Measurements from ENCODE around the gene TMPRSS13. TPM values are rescaled to one million over a fixed set of nuclear protein-coding genes. Genes with fewer than 3 reads are reported as not detected.
"Not testable (repeated sequence)": the region's sequence is repeated elsewhere in the genome, so short reads cannot be mapped to it uniquely, and the experiment has no call there.

Gene TMPRSS13
- 3.4 TPM for total RNA-seq
- 1 to 10 TPM in 2 of 4 donors, under 1 TPM in 2; 0.57 to 1.4 (median 1.1) TPM for polyA plus RNA-seq

GRCh38 chr11:117929142-117929915, at the start of gene TMPRSS13:
Gene TMPRSS13, minus strand, starts transcription at chr11:117929402. Its CDS starts 95 bp downstream, at chr11:117929307.
- Mint-ChIP-seq H3K27me3 (no peaks in the 10 kb centered on the region), H3K9me3 (no peaks in the 10 kb centered on the region), H3K36me3 (no peaks in the 10 kb centered on the region), H3K4me1 (peaks cover 13 to 53% (median 27%) of the 10 kb centered on the region in 4 donors), H3K4me3 (peak within 1 kb of the TSS in 3 of 4 donors; percentile 14 to 64 (median 22)), H3K27ac (peak within 1 kb of the TSS; percentile 53 to 91 (median 89))
- Histone ChIP-seq H3K27ac (ENCODE audit: insufficient read depth, low read length, poor library complexity, severe bottlenecking) (no peak within 1 kb of the TSS), H3K36me3 (ENCODE audit: control insufficient read depth, insufficient read depth, low read length) (no peaks in the 10 kb centered on the region), H3K9me3 (ENCODE audit: control insufficient read depth in 2 of 2, low read length in 2 of 2) (no peaks in the 10 kb centered on the region), H3K27me3 (ENCODE audit: control insufficient read depth, insufficient read depth, low read length) (no peaks in the 10 kb centered on the region), H3K4me1 (ENCODE audit: control insufficient read depth, insufficient read depth, low read length, poor library complexity, severe bottlenecking) (peaks cover 26% of the 10 kb centered on the region), H3K4me3 (ENCODE audit: low read depth, low read length) (no peak within 1 kb of the TSS)
- DNase-seq (no peak), ATAC-seq (ENCODE audit: low read depth in 2 of 2) (no peak)

DNA sequence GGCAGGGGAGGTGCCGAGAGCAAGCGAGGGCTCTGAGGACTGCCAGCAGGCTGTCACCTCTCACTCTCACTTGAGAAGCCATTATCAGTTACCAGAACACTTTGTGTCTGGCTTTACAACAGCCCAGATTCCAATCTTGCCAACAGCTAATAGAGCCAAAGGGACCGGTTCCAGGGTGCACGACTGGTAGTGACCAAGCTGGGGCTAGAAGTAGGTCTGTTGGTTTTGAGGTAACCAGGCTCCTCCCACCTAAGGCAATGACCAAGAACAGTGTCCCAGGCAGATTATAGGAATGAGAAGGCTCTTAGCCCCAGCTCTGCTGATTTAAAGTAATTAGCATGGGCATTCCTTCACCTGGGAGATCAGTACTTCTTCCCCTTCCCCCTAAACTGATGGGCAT, 49.8 kb upstream of the TMPRSS13 start:
- Mint-ChIP-seq H3K36me3 (peaks cover 22% of the 10 kb centered on the region), H3K27ac (peak overlapping the region; percentile 86 to 99 (median 91)), H3K27me3 (peaks cover 5% of the 10 kb centered on the region), H3K4me3 (peak overlapping the region; percentile 7 to 71 (median 50)), H3K9me3 (peaks cover 0 to 3% (median 1%) of the 10 kb centered on the region in 7 donors), H3K4me1 (peaks cover 25 to 87% (median 63%) of the 10 kb centered on the region in 4 donors)
- no peak for DNase-seq
- Histone ChIP-seq H3K4me1 (ENCODE audit: control insufficient read depth, insufficient read depth, low read length, poor library complexity, severe bottlenecking) (peaks cover 65% of the 10 kb centered on the region), H3K27me3 (ENCODE audit: control insufficient read depth, insufficient read depth, low read length) (no peaks in the 10 kb centered on the region), H3K4me3 (ENCODE audit: low read depth, low read length) (no peak overlapping the region), H3K9me3 (ENCODE audit: control insufficient read depth in 2 of 2, low read length in 2 of 2) (no peaks in the 10 kb centered on the region), H3K27ac (ENCODE audit: insufficient read depth, low read length, poor library complexity, severe bottlenecking) (no peak overlapping the region), H3K36me3 (ENCODE audit: control insufficient read depth, insufficient read depth, low read length) (peaks cover 4% of the 10 kb centered on the region)
- ATAC-seq (ENCODE audit: low read depth in 2 of 2): no peak

GRCh38 chr11:117978291-117978910, 49.2 kb upstream of the TMPRSS13 start:
- peak overlapping the region in 3 of 4 donors; percentile 62 to 81 (median 79) for H3K4me3 Mint-ChIP-seq
- H3K27ac Mint-ChIP-seq: peak overlapping the region; percentile 90 to 94 (median 93)
- H3K27ac ChIP-seq (ENCODE audit: insufficient read depth, low read length, poor library complexity, severe bottlenecking); DNase-seq; ATAC-seq (ENCODE audit: low read depth in 2 of 2); H3K27me3 Mint-ChIP-seq; H3K9me3 Mint-ChIP-seq; H3K36me3 ChIP-seq (ENCODE audit: control insufficient read depth, insufficient read depth, low read length); H3K27me3 ChIP-seq (ENCODE audit: control insufficient read depth, insufficient read depth, low read length); H3K9me3 ChIP-seq (ENCODE audit: control insufficient read depth in 2 of 2, low read length in 2 of 2); H3K4me3 ChIP-seq (ENCODE audit: low read depth, low read length): not testable (repeated sequence)
- peaks cover 26 to 85% (median 59%) of the 10 kb centered on the region in 4 donors for H3K4me1 Mint-ChIP-seq
- H3K4me1 ChIP-seq (ENCODE audit: control insufficient read depth, insufficient read depth, low read length, poor library complexity, severe bottlenecking): peaks cover 63% of the 10 kb centered on the region
- H3K36me3 Mint-ChIP-seq: peaks cover 22% of the 10 kb centered on the region

- H3K36me3 ChIP-seq (ENCODE audit: control insufficient read depth, insufficient read depth, low read length); ATAC-seq (ENCODE audit: low read depth in 2 of 2); DNase-seq; H3K27me3 Mint-ChIP-seq; H3K9me3 Mint-ChIP-seq; H3K27me3 ChIP-seq (ENCODE audit: control insufficient read depth, insufficient read depth, low read length); H3K4me3 ChIP-seq (ENCODE audit: low read depth, low read length); H3K27ac ChIP-seq (ENCODE audit: insufficient read depth, low read length, poor library complexity, severe bottlenecking); H3K9me3 ChIP-seq (ENCODE audit: control insufficient read depth in 2 of 2, low read length in 2 of 2): not testable (repeated sequence)
- Mint-ChIP-seq H3K27ac (peak overlapping the region; percentile 90 to 94 (median 93)), H3K36me3 (peaks cover 22% of the 10 kb centered on the region), H3K4me3 (peak overlapping the region in 3 of 4 donors; percentile 62 to 81 (median 79)), H3K4me1 (peaks cover 31 to 85% (median 59%) of the 10 kb centered on the region in 4 donors)
- peaks cover 63% of the 10 kb centered on the region for H3K4me1 ChIP-seq (ENCODE audit: control insufficient read depth, insufficient read depth, low read length, poor library complexity, severe bottlenecking)
Measured at GRCh38 chr11:117977612-117978264, 48.5 kb upstream of the TMPRSS13 start.

- Histone ChIP-seq H3K27me3 (ENCODE audit: control insufficient read depth, insufficient read depth, low read length) (no peaks in the 10 kb centered on the region), H3K4me1 (ENCODE audit: control insufficient read depth, insufficient read depth, low read length, poor library complexity, severe bottlenecking) (peaks cover 69% of the 10 kb centered on the region), H3K4me3 (ENCODE audit: low read depth, low read length) (no peak overlapping the region), H3K27ac (ENCODE audit: insufficient read depth, low read length, poor library complexity, severe bottlenecking) (peak overlapping the region; percentile 23), H3K9me3 (ENCODE audit: control insufficient read depth in 2 of 2, low read length in 2 of 2) (no peaks in the 10 kb centered on the region), H3K36me3 (ENCODE audit: control insufficient read depth, insufficient read depth, low read length) (peaks cover 4% of the 10 kb centered on the region)
- Mint-ChIP-seq H3K27ac (peak overlapping the region; percentile 90 to 94 (median 93)), H3K4me3 (peak overlapping the region in 3 of 4 donors; percentile 79 to 84 (median 81)), H3K4me1 (peaks cover 31 to 87% (median 62%) of the 10 kb centered on the region in 4 donors), H3K27me3 (peaks cover 5% of the 10 kb centered on the region), H3K9me3 (peaks cover 0 to 3% (median 1%) of the 10 kb centered on the region in 7 donors), H3K36me3 (peaks cover 22% of the 10 kb centered on the region)
- DNase-seq: no peak
- ATAC-seq (ENCODE audit: low read depth in 2 of 2): no peak
Measured at GRCh38 chr11:117977029-117977428, 47.8 kb upstream of the TMPRSS13 start.

- Mint-ChIP-seq H3K9me3 (peaks cover 0 to 3% (median 1%) of the 10 kb centered on the region in 7 donors), H3K4me3 (peak overlapping the region in 3 of 4 donors; percentile 79 to 84 (median 81)), H3K27ac (peak overlapping the region; percentile 78 to 94 (median 90)), H3K4me1 (peaks cover 25 to 87% (median 62%) of the 10 kb centered on the region in 4 donors), H3K27me3 (peaks cover 5% of the 10 kb centered on the region), H3K36me3 (peaks cover 22% of the 10 kb centered on the region)
- DNase-seq (no peak), ATAC-seq (ENCODE audit: low read depth in 2 of 2) (no peak)
- Histone ChIP-seq H3K4me3 (ENCODE audit: low read depth, low read length) (no peak overlapping the region), H3K27me3 (ENCODE audit: control insufficient read depth, insufficient read depth, low read length) (no peaks in the 10 kb centered on the region), H3K27ac (ENCODE audit: insufficient read depth, low read length, poor library complexity, severe bottlenecking) (peak overlapping the region; percentile 23), H3K9me3 (ENCODE audit: control insufficient read depth in 2 of 2, low read length in 2 of 2) (no peaks in the 10 kb centered on the region), H3K4me1 (ENCODE audit: control insufficient read depth, insufficient read depth, low read length, poor library complexity, severe bottlenecking) (peaks cover 74% of the 10 kb centered on the region), H3K36me3 (ENCODE audit: control insufficient read depth, insufficient read depth, low read length) (peaks cover 4% of the 10 kb centered on the region)
Measured at GRCh38 chr11:117976445-117976844, 47.2 kb upstream of the TMPRSS13 start.

GRCh38 chr11:117973503-117973860, 44.3 kb upstream of the TMPRSS13 start:
- H3K4me3 Mint-ChIP-seq: peak overlapping the region in 3 of 4 donors; percentile 63 to 82 (median 67)
- Histone ChIP-seq H3K27ac (ENCODE audit: insufficient read depth, low read length, poor library complexity, severe bottlenecking) (no peak overlapping the region), H3K4me3 (ENCODE audit: low read depth, low read length) (peak overlapping the region; percentile 13), H3K4me1 (ENCODE audit: control insufficient read depth, insufficient read depth, low read length, poor library complexity, severe bottlenecking) (peaks cover 76% of the 10 kb centered on the region), H3K27me3 (ENCODE audit: control insufficient read depth, insufficient read depth, low read length) (no peaks in the 10 kb centered on the region), H3K36me3 (ENCODE audit: control insufficient read depth, insufficient read depth, low read length) (peaks cover 4% of the 10 kb centered on the region), H3K9me3 (ENCODE audit: control insufficient read depth in 2 of 2, low read length in 2 of 2) (no peaks in the 10 kb centered on the region)
- peaks cover 19% of the 10 kb centered on the region for H3K36me3 Mint-ChIP-seq
- H3K27me3 Mint-ChIP-seq: peaks cover 5% of the 10 kb centered on the region
- no peak for ATAC-seq (ENCODE audit: low read depth in 2 of 2)
- no peak for DNase-seq
- H3K9me3 Mint-ChIP-seq: peaks cover 0 to 4% (median 1%) of the 10 kb centered on the region in 7 donors
- H3K27ac Mint-ChIP-seq: peak overlapping the region; percentile 86 to 91 (median 87)
- H3K4me1 Mint-ChIP-seq: peaks cover 30 to 92% (median 68%) of the 10 kb centered on the region in 4 donors

All from CD4-positive, CD25-positive, alpha-beta regulatory T cell (primary cell).